NCI-H2107 treated with DMSO at 0.1 percent for 48 hours (cell line): ENCODE results near the gene UBE2H.
"Not testable (repeated sequence)": the region's sequence is repeated elsewhere in the genome, so short reads cannot be mapped to it uniquely, and the experiment has no call there.

Experiments
- DNase-seq: peaks from one replicate; lab custom pipeline; 2025; ENCODE audit not compliant: unreplicated experiment; lab: John Stamatoyannopoulos, UW

Gene UBE2H

DNA sequence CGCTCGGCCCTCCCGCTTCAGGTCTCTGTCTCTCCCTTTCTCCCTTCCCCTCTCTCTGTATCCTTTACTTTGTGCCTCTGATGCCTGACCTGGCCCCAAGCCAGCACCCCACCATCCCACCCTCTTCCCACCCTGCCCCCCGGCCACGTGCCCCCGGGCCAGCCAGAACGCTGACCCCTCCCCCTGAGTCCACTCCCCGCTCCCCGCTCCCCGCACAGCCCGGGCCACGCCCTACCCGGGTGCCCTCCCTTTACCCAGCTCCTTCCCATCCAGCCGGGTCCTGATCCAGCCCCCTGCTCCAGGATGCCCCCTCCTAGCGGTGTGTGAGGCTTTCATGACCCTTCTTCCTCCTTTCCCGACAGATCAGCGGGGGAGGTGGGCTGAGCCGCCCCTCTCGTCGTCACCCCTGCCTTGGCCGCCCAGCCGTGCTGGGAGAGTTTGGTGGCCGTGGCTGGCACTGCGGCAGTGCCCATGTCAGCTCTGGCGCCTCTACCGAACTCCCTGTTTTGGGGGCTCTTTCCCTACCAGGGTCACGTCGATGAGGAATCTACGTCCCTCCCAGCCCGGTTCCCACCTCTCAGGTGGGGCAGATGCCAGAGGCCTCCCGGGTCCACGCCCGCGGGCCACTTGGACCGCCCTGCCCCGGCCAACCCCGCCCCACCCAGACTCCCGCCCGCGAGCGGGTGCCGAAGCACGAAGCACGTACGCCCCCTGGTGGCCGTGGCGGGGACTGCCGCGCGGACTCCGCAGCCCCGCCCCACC, 127.4 kb downstream of the UBE2H start:
- DNase-seq = peak; percentile 86

DNA sequence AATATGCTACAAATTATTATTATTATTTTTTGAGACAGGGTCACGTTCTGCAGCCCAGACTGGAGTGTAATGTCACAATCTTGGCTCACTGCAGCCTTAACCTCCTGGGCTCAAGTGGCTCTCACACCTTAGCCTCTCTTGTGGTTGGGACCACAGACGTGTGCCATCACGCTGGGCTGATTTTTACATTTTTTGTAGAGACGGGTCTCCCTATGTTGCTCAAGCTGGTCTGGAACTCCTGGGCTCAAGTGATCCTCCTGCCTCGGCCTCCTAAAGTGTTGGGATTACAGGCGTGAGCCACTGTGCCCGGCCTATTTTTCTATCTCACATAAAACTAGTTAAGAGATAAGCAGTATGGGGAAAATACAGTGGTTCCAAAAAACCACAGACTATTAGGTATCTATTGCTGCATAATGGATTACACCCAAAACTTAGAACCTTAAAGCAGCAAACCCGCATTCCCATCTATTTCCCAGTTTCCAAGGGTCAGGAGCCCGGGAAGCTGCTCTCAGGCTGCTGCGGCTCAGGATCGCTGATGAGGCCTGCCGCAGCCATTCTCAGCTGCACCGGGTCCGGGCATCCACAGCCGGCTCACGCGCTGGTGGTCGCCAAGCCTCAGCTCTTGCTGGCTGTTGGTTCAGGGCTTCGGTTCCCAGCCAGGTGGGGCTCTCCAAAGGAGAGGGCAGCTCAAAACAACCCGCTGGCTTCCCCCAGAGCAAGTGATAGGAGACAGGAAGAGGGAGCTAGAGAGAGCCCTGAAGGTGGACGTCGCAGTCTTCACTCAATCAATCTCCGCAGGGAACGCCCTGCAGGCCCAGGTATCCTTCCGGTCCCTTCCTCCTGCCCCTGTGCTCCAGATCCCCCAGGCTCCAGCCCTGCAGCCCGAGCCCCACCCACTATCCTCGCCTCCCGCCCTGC, 128.2 kb downstream of the UBE2H start:
- DNase-seq = peak; percentile 92

DNA sequence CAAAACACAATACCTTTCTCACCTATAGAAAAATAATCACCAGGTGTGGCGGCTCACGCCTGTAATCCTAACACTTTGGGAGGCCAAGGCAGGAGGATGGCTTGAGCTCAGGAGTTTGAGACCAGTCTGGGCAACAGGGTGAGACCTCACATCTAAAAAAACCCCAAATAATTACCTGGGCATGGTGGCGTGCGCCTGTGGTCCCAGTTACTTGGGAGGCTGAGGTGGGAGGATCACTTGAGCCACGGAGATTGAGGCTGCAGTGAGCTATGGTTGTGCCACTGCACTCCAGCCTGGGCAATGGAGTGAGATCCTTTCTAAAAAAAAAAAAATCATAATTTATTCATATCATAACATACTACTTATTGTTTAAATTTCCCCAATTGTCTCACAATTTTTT, 129.6 kb downstream of the UBE2H start:
- DNase-seq = not testable (repeated sequence)

DNA sequence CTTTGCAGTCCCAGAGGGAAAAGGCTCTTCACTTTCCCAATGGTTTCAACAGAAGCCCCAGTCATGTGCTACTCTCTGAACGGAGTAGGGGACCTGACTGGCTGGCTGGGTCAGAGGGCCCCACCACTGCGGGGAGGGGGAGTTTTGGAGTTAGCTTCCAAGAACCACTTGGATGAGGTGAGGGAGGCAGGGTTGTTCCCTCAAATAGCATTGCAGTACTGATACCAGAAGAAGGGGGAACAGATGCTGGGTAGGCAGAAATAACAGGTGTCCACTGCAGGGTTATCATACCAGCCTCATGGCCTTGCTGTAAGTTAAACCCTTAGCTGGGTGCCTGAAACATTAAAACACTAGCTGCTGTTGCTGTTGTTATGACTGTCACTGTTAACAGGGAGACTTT, 131.3 kb downstream of the UBE2H start:
- no peak for DNase-seq

DNA sequence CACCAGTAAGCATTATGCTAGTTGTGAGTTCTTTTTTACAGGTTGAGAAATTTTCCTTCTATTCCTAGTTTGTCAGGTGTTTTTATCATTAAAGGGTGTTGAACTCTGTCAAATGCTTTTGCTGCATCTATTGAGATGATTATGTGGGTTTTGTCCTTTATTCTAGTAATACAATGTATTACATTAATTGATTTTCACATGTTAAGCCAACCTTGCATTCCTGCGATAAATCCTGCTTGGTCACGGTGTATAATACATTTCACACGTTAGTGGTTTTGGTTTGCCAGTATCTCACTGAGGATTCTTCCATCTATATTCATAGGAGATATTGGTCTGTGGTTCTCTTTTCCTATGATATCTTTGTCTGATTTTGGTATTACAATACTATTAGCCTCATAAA, 136.0 kb downstream of the UBE2H start:
- DNase-seq = no peak

DNA sequence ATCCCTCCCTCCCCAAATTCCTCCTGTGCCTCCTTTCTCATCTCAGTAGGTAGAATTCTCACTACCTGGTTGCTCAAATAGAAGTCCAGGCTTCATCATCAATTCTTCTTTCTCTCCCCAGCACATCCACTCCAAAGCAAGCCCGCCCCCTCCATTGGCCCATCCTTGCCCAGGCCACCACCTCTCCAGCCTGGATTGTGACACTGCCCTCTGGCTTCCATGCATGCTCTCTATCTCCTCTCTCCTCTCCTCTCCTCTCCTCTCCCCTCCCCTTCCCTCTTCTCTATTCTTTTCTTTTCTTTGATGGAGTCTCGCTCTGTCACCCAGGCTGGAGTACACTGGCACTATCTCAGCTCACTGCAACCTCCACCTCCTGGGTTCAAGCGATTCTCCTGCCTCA, 144.9 kb downstream of the UBE2H start:
- no peak for DNase-seq

DNA sequence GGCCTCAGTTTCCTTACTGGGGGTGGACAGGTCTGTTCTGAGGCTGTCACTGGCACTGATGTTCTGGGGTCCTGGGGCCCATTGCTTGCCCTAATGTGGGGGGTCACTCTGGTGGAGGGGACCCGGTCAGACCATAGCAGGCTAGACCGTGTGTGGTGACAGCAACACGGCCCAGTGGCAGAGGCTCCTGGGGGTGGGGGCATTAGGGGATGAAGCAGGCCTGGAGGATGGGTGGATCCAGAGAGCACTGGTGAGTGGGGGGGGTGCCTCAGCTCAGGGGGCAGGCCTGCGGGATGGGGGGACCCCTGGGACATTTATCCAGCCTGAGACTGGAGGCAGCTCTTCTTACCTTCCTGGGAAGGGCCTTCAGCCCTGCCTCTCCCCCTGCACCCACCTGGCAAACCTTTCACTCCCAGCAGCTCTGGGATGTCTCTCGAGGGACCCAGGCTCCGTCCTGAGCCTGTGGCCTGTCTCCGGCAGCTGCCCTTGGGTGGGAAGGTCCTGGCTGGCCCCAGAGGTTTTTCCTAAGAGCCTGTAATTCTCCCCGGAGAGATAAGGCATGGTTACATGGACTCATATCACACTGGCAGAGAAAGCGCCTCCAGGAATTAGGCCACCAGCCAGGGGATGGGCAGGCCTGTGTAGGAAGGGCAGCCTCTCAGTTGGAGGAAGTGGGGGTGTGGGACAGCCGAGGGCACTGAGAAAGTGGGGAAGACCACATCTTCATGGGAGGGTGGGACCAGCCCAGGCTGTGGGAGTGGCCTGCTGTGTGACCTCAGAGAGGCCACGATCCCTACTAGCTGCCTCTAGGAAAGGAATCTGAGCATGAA, 147.7 kb downstream of the UBE2H start:
- DNase-seq = no peak

DNA sequence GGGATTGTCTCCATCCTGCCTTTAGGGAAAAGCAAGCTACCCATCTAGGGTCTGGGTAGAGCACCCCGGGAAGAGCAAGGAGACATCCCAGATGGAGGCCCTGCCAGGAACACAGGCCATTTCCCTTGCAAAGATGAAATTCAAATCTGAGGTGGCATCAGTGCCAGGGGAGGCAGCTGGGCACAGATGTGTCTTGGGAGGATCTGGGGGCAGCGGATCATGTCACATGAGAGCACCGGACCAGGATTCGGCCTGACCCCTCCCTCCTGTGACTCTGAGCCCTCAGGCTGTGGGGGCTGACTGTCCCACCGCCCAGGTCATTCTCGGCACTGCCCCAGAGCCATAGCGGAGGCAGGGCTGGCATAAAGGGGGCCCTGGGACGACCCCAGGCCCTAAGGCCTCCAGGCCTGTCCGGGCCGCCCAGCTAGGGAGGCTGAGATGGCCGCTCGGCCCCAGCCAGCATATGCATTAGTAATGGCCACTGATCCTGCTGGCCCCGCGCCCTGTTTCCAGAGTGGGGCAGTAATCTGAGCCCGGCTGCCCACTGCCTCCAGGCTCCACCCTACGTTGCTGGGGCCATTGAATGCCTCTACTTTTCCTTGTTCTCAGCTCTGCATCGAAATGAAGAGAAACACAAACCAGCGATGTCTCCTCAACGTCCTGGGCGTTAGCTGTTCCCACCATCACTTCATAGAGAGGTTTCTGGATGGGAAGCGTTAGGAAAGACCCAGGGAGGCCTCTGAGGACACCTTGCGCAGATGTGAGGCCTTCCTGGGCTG, 148.5 kb downstream of the UBE2H start:
- DNase-seq = no peak

DNA sequence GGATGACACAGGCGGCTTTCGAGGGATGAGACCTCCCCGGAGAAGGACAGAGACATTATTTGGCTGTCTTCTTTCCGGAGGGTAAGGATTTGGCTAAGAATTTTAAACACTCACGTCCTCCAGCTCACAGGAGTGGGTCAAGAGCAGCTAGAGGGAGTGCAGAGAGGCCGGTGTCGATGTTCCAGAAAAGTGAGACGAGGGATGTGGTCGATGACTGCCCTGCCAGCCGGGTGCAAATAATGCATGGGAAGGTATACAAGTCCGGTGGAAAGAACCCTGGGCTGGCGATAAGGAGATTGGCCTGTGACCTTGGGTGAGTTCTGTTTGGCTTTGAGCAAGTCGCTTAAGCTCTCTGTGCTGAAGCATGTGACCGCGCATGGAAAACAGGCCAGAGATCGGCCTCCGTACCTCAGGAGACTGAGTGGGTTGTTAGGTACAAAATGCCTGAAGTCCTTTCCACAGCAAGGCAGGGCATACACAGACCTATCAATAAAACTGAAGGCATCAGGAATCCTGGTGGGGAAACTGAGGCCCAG, 149.1 kb downstream of the UBE2H start:
- DNase-seq = no peak

DNA sequence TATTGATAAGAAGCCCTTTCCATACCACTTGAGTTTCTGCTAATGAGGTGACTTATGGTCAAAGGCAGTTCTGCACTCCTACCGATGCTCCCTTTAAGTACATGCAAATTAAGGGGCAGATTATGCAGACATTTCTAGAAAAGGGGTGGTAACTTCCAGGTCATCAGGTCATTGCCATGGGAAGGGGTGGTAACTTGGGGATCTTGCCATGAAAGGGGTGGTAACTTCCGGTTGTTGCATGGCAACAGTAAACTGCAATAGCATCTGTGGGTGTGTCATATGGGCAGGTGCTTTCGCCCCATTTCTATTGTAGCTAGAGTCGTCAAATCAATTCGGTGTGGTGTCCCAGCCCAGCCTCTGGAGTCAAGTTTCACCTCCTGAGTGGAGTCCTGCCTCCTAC, 150.9 kb downstream of the UBE2H start:
- DNase-seq = peak; percentile 91

DNA sequence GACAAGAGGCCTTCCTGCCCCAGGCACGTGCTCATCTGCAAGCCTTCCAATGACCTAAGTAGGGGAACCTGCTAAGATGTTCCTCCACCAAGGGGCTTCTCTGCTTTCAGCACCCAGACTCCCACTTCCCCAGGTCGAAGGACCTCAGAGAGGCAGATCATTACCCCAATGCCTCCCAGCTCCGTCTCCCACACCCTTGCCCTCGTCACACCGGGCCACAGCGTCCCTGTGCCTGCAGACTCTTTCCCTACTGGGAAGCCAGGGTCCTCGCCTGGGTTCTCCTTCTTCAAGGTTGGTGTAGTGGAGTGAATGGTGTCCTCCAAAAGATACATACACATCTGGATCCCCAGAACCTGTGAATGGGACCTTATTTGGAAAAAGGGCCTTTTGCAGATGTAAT, 151.9 kb downstream of the UBE2H start:
- no peak for DNase-seq

DNA sequence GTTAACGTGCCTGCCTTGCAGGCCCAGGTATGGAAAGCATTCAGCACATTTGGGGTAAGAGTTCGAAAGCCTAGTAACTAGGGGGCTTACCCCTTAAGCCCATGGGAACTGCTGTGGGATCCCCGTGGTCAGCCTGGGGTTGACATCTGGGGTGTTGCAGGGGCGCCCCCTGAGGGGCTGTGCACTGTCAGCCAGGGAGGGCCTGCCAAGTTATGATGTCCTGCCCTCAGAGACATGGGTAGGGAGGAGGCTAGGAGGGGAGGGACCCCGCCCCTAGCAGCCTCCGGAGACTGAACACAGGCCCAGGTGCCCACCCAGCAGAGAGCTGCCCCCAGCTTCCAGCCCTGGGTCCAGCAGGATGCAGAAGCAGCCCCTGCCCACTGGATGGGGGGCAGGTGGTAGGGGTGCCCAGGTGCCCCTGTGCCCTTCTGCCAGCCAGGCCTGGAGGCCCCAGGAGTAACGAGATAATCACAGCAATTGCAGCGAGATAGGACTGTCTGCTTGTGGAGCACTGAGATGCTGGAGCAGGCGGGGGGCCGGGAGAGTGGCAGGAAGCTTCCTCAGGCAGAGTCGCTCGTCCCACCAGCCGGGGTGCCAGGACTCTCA, 153.3 kb downstream of the UBE2H start:
- DNase-seq = no peak

DNA sequence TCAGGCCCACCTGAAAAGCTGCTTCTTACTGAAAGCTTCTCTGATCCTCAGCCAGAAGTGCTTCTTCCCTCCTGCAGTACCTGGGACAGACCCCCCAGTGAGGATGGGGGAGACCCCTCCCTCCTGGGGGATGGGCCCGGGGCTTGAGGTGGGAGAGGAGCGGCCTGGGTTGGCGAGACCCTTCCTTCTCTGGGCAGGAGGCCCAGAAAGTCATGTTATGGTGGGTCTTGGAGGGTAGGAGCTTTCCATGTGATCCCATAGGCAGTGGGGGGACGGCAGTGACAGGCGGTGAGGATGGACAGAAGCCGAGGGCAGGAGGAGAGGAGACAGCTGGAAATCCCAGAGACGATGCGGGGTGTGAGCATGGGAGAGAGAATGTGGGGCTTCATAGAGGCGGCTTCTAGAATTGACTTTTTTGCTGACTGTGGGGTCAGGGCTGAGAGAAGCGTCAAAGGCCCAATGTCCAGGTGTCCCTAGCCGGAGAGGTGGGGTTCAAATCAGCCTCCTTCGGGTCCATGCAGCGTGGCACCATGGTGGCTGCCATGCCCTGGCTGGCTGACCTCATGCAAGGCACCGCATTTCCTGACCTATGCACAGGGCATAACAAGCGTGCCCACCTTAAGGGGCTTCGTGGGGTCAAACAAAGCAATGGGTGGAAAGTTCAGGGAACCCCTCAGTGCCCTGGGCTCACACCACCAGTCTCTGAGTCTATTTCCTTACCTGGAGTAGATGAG, 154.0 kb downstream of the UBE2H start:
- no peak for DNase-seq

DNA sequence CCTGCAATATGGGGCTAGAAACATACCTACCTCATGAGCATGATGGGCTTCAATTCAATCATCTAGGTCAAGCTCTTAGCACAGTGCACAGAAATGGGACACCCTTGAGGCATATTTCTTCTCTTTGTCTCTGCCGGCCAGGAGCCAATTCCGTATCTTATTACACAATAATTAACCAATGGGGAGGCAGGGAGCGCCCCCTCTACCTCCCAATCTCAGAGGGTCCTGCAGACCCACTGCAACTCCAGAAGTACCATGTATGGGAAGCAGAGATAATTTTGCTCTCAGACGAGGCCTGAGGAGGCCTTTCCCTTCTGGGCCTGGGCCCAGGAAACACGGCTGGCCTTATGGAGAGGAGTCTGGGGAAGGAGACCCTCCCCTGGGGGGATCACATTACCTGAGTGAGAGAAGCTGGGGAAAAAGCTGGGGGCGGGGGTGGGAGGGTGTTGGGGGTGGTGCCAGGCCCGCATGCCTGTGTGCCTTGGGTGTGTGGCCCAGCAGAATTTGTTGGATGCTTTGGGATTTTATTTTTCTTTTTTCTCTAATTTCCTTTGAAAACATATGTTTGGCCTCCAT, 155.5 kb downstream of the UBE2H start:
- peak; percentile 36 for DNase-seq

DNA sequence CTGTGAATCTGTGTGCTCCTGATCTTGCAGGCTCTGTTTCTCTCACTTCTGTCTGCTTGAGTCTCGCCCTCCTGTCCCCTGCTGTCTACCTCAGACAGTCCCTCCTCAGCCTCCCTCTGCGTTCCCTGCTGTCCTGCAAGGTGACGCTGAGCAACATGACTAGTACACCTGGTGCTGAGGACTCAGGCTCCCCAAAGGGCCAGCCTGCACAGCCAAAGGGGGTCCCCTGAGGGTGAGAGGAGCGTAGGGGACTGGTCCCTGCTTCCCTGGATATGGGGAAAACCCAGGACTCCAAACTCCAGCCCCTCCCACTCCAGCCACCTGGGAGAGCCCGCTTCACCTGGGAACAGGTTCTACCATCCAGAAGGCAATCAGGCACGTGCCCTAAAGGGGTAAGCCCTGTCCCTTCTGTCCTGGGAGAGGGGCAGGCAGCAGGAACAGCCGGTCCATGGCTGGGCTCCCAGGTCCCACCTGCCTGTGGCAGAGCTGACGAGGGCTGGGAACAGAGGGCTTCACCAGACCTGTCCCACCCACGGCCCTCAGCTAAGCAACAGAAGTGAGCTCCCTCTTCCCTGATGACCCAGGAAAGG, 156.5 kb downstream of the UBE2H start:
- no peak for DNase-seq

DNA sequence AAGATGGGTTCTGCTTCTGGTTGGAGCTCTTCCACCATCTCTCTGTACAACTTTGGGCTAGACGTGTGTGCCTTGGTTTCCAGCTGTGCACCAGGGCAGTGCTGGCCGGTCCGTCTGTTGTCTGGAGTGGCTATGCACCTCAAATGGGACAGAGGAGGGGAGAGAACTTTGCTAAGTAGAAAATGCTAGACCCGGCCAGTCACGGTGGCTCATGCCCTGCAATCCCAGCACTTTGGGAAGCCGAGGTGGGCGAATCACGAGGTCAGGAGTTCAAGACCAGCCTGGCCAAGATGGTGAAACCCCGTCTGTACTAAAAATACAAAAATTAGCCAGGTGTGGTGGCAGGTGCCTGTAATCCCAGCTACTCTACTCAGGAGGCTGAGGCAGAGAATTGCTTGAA, 158.3 kb downstream of the UBE2H start:
- DNase-seq = not testable (repeated sequence)

DNA sequence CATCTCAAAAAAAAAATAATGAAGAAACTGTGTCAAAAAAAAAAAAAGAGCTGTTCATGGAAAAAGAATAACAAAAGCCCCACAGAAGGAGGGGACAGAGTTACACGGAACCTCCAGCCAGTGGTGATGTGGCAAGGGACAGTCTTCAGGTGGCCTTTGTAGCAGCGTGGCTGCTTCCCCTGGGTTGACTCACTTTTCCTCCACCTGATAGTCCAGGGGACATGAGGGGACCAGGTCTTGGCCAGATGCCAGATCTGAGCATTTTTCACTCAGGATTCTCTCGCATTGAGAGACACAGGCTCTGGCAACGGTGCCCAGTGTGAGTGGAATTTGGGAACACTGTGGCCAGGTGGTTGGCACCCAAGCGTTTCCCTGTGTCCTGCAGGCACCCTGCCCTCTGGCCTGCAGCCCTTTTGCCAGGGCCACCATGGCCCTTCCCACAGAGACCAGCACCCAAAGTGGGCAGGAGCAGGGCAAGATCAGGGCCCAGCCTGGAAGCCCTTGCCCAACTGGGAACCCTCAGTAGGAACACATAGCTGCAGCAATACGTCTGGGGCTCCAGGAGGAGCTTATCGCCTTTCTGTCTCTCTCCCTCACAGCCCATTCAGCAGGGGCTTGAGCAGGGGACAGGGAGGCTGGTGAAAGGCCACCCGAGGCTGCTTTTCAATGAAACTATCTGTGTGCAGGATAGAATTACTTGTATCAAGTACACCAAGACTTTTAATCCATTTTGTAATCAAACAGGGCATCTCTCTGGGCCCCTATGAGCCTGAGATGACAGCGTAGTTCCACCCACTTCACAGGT, 159.1 kb downstream of the UBE2H start:
- DNase-seq = no peak

DNA sequence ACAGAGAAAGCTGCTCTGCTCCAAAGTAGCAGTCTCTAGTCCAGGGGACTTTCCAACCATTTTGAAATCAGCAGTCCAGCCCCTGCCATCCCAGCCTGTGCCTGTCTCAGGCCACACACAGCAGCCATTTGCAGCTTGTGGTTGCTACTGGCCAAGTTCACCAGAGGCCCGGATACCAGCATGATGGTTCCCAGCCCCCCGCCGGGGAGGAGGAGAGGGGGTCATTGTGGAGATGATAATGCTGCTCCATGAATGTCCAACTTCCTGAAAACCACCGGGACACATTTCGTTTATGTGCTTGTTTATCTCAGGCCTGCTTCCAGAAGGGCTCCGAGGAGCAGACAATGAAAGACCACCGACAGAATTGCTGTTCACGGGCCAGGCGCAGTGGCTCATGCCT, 160.0 kb downstream of the UBE2H start:
- DNase-seq = no peak
